ENCODE measurements around the gene MADD.

DNA sequence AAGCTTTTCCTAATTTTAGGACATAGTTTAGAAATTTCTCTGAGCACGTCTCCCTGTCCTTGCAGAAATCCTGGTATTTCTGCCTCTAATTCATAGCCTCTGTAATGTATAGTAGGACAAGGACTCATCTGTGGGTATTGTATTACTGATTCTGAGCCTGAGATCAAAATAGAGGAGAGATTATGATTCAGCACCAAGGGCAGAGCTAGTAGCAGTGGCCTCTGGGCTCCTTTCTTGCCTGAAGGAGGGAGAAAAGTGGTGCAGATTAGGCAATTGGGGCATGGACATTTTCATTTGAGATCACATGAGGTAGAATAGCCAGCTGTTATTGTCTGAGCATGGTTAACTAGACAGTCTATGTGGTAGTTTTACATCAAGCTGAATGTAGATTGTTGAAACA, 2.8 kb downstream of the MADD start:
- TF ChIP-seq, protein P1, sequence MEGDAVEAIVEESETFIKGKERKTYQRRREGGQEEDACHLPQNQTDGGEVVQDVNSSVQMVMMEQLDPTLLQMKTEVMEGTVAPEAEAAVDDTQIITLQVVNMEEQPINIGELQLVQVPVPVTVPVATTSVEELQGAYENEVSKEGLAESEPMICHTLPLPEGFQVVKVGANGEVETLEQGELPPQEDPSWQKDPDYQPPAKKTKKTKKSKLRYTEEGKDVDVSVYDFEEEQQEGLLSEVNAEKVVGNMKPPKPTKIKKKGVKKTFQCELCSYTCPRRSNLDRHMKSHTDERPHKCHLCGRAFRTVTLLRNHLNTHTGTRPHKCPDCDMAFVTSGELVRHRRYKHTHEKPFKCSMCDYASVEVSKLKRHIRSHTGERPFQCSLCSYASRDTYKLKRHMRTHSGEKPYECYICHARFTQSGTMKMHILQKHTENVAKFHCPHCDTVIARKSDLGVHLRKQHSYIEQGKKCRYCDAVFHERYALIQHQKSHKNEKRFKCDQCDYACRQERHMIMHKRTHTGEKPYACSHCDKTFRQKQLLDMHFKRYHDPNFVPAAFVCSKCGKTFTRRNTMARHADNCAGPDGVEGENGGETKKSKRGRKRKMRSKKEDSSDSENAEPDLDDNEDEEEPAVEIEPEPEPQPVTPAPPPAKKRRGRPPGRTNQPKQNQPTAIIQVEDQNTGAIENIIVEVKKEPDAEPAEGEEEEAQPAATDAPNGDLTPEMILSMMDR (IDR thresholded peaks at IDR 0.05) = no peak
- TF ChIP-seq EP300 (IDR thresholded peaks at IDR 0.05) = no peak
- no peak for TF ChIP-seq POLR2A (IDR thresholded peaks at IDR 0.05)
- no peak for TF ChIP-seq POLR2AphosphoS5 (IDR thresholded peaks at IDR 0.05)

All from stomach (tissue), 4 donors.